Lung (tissue), 12 donors: ENCODE results near the gene OSBPL9. TPM values are rescaled to one million over a fixed set of nuclear protein-coding genes. Genes with fewer than 3 reads are reported as not detected.

Source experiments
- ATAC-seq: fragments of 200-7000 bp; cut with Tn5 transposase; one replicate; pipeline ENCODE4 v1.9.1; 2020; ENCODE audit warnings: moderate number of reproducible peaks; ENCODE audit not compliant: insufficient read depth, low FRiP score
- DNase-seq, 3 donors: peaks; one replicate each; pipeline ENCODE4 v3.0.0-alpha.2; 2013 to 2017
- H3K27ac ChIP-seq, 2 donors: one replicate each; pipeline ENCODE4 v1.5.1; 2013; ENCODE audit warnings: mild to moderate bottlenecking in 2 of 2, moderate library complexity in 2 of 2, control low read depth in 1 of 2, inconsistent platforms in 1 of 2, low read depth in 1 of 2, low read length in 1 of 2
- H3K27me3 ChIP-seq, 3 donors: one replicate each; pipeline ENCODE4 v1.5.1; 2013; ENCODE audit warnings: low read length in 2 of 3; ENCODE audit not compliant: control insufficient read depth in 3 of 3, insufficient read depth in 3 of 3
- H3K36me3 ChIP-seq, 4 donors: one replicate each; pipeline ENCODE4 v1.5.1; 2013; ENCODE audit warnings: low read length in 4 of 4, mild to moderate bottlenecking in 1 of 4, moderate library complexity in 1 of 4; ENCODE audit not compliant: control insufficient read depth in 4 of 4, insufficient read depth in 4 of 4
- H3K4me1 ChIP-seq, 5 donors: one replicate each; pipeline ENCODE4 v1.5.1; 2013; ENCODE audit warnings: low read length in 5 of 5, mild to moderate bottlenecking in 2 of 5, moderate library complexity in 1 of 5; ENCODE audit not compliant: control insufficient read depth in 5 of 5, insufficient read depth in 5 of 5
- H3K4me3 ChIP-seq: one replicate; pipeline ENCODE4 v1.5.1; 2013; ENCODE audit warnings: mild to moderate bottlenecking, control low read depth, moderate library complexity
- H3K9ac ChIP-seq, 2 donors: one replicate each; pipeline ENCODE4 v1.5.1; 2013; ENCODE audit warnings: low read length in 2 of 2, control low read depth in 1 of 2; ENCODE audit not compliant: insufficient read depth in 1 of 2
- H3K9me3 ChIP-seq, 4 donors: one replicate each; pipeline ENCODE4 v1.5.1; 2013; ENCODE audit warnings: low read length in 3 of 4, mild to moderate bottlenecking in 1 of 4, moderate library complexity in 1 of 4; ENCODE audit not compliant: control insufficient read depth in 4 of 4, insufficient read depth in 3 of 4
- CTCF ChIP-seq: IDR thresholded peaks from 2 replicates; pipeline ENCODE4 v1.5.1; 2012; ENCODE audit warnings: mild to moderate bottlenecking; ENCODE audit errors: control extremely low read depth, extremely low read depth
- WGBS, 2 donors: extraction: QIAGEN DNeasy Blood & Tissue Kit; methylation state at CpG; one replicate each; pipeline ENCODE4 v1.1.7; 2013; 5-methylcytosine and 5-hydroxymethylcytosine counted together
- polyA plus RNA-seq, 2 donors: library from polyadenylated mRNA; stranded (reverse); fragments of 200-250 nt; gene quantifications; one replicate each; pipeline ENCODE4 v1.2.1, GENCODE V29; 2013
- total RNA-seq, 2 donors: library from RNA; depleted of rRNA in 1 of 2; stranded (reverse); fragments of >200 nt in 1 of 2; gene quantifications; one replicate each; pipeline ENCODE4 v1.2.1, GENCODE V29; 2014 to 2021
- donor health status: control.
- donor health status: control.
- donor health status: Bipolar disorder and iron deficiency.
- donor health status: healthy.
- donor health status: DM: yes; HTN: yes; CAD: no.

The OSBPL9 gene
- total and polyA plus RNA-seq, 4 donors, result 36.8 to 135 (median 72.4) TPM

GRCh38 chr1:51705035-51705434 is 88.1 kb downstream of the OSBPL9 start:
- 96 to 100% methylated on average over 2 of the region's 2 CpGs for WGBS, 2 donors
- Histone ChIP-seq H3K27ac (no peak overlapping the region), H3K9ac (no peak overlapping the region), H3K27me3 (no peaks in the 10 kb centered on the region), H3K9me3 (no peaks in the 10 kb centered on the region), H3K4me3 (no peak overlapping the region), H3K4me1 (peaks cover 0 to 3% (median 0%) of the 10 kb centered on the region in 5 donors), H3K36me3 (no peaks in the 10 kb centered on the region)
- DNase-seq, result no peak
- TF ChIP-seq CTCF, result no peak
- ATAC-seq, result no peak

DNA sequence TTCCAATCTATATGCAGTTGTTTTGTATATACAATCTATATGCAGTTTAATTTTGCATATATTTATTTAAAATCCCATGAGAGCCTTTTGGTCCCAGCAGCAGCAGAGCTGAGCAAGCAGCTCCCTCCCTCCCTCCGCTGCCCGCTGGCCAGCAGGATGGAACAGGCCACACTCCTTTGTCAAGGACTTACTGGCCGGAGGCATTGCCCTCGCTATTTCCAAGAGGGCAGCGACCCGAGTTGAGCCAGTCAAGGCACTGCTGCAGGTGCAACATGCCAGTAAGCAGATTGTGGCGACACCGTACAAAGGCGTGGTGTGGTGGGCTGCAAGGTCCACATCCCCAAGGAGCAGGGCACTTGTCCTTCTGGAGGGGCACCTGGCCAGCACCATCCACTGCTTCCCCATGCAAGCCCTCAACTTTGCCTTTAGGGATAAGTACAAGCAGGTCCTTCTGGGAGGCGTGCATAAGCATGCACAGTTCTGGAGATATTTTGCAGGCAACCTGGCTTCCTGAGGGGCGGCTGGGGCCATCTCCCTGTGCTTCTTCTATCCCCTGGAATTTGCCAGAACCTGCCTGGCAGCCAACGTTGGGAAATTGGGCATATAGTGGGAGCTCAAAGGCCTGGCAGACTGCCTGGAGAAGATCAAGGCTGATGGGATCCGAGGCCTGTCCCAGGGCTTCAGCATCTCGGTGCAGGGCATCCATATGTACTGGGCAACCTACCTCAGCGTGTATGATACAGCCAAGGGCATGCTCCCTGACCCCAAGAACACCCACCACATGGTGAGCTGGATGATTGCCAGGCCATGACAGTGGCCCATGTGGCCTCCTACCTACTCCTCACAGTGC is 92.2 kb downstream of the OSBPL9 start:
- Histone ChIP-seq H3K27me3 (no peaks in the 10 kb centered on the region), H3K36me3 (no peaks in the 10 kb centered on the region), H3K4me3 (no peak overlapping the region), H3K9ac (no peak overlapping the region), H3K9me3 (no peaks in the 10 kb centered on the region), H3K4me1 (peaks cover 0 to 3% (median 0%) of the 10 kb centered on the region in 5 donors), H3K27ac (no peak overlapping the region)
- 93 to 95% methylated on average over 15 of the region's 15 CpGs for WGBS, 2 donors
- no peak for ATAC-seq
- no peak for TF ChIP-seq CTCF
- DNase-seq, result no peak

- 90 to 97% methylated on average over 2 of the region's 2 CpGs for WGBS, 2 donors
- Histone ChIP-seq H3K9ac (no peak overlapping the region), H3K27me3 (no peaks in the 10 kb centered on the region), H3K27ac (no peak overlapping the region), H3K36me3 (no peaks in the 10 kb centered on the region), H3K4me3 (no peak overlapping the region), H3K9me3 (no peaks in the 10 kb centered on the region), H3K4me1 (peaks cover 0 to 3% (median 0%) of the 10 kb centered on the region in 5 donors)
- no peak for TF ChIP-seq CTCF
- DNase-seq (no peak), ATAC-seq (no peak)
Observed at GRCh38 chr1:51709951-51710350, 93.1 kb downstream of the OSBPL9 start.
